Mesothelial cell of epicardium (in vitro differentiated cells): ENCODE results near the gene DACT2. TPM values are rescaled to one million over a fixed set of nuclear protein-coding genes. Genes with fewer than 3 reads are reported as not detected.

Source experiments
- DNase-seq, 2 experiments: peaks; one replicate each; pipeline ENCODE4 v3.0.0; 2021; ENCODE audit warnings: low spot score in 2 of 2; ENCODE audit not compliant: unreplicated experiment in 2 of 2
- H3K27ac Mint-ChIP-seq: 2 replicates; pipeline ENCODE4 v1.8.0; 2021; ENCODE audit warnings: mixed read lengths
- H3K27me3 Mint-ChIP-seq: 2 replicates; pipeline ENCODE4 v1.8.0; 2021; ENCODE audit warnings: low read depth, mixed read lengths
- H3K36me3 Mint-ChIP-seq: 2 replicates; pipeline ENCODE4 v1.8.0; 2021; ENCODE audit warnings: mixed read lengths
- H3K4me1 Mint-ChIP-seq: 2 replicates; pipeline ENCODE4 v1.8.0; 2021; ENCODE audit warnings: mixed read lengths
- H3K4me3 Mint-ChIP-seq: 2 replicates; pipeline ENCODE4 v1.8.0; 2021; ENCODE audit warnings: mild to moderate bottlenecking, moderate library complexity, mixed read lengths
- H3K9me3 Mint-ChIP-seq: 2 replicates; pipeline ENCODE4 v1.8.0; 2021; ENCODE audit warnings: mixed read lengths
- total RNA-seq: library from RNA; stranded (reverse); gene quantifications from 3 replicates; pipeline ENCODE4 v1.2.1, GENCODE V29; 2021
- TF ChIP-seq, protein P1 (sequence below): fragments of 200-600 bp; sonication (generic); IDR thresholded peaks from one replicate; pipeline ENCODE4 v1.5.0; 2021; ENCODE audit warnings: antibody characterized with exemption; ENCODE audit not compliant: unreplicated experiment

Gene DACT2
- total RNA-seq, 1 donor from 2014 or later, result 7.4 TPM

DNA sequence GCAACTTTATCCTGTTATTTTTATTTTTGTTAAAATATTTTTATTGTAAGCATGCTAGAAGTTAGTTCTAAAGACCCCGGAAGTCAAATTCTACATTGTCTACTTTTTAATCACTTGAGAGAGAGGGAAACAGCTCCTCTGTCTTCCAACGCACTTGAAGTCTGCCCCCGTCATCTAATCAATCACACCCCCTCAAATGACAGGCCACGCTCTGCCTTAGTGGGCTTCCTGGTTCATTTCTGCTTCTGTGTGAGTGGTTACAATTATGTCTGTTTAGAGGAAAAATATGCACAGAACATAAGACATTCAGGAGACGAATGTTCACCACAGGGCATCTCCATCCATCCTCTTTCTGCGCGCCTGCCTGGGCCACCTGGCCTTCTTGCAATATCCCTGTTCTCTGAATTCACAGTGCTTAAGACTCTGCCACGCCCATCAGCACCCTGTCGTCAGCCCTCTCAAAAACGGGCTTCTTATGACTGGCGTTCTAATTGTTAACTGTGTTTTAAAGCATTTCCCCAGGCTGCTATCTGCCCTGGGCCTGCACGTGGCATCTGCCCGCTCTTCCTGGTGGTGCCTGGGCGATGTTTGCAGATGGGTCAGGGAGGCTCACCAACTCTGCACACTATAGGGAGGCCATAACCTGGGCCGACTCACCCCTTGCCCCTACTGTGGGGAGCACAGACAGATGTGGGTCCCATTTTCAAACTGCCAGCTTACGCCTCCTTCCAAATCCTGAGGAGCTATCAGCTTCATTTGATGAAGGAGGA lies 15.4 kb downstream of the DACT2 start:
- Mint-ChIP-seq H3K4me1 (peaks cover 38% of the 10 kb centered on the region), H3K4me3 (no peak overlapping the region), H3K36me3 (peaks cover 10% of the 10 kb centered on the region), H3K27ac (no peak overlapping the region), H3K9me3 (no peaks in the 10 kb centered on the region), H3K27me3 (no peaks in the 10 kb centered on the region)
- TF ChIP-seq, protein P1, sequence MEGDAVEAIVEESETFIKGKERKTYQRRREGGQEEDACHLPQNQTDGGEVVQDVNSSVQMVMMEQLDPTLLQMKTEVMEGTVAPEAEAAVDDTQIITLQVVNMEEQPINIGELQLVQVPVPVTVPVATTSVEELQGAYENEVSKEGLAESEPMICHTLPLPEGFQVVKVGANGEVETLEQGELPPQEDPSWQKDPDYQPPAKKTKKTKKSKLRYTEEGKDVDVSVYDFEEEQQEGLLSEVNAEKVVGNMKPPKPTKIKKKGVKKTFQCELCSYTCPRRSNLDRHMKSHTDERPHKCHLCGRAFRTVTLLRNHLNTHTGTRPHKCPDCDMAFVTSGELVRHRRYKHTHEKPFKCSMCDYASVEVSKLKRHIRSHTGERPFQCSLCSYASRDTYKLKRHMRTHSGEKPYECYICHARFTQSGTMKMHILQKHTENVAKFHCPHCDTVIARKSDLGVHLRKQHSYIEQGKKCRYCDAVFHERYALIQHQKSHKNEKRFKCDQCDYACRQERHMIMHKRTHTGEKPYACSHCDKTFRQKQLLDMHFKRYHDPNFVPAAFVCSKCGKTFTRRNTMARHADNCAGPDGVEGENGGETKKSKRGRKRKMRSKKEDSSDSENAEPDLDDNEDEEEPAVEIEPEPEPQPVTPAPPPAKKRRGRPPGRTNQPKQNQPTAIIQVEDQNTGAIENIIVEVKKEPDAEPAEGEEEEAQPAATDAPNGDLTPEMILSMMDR, result no peak
- peak in 1 of 2 experiments; percentile 16 for DNase-seq

DNA sequence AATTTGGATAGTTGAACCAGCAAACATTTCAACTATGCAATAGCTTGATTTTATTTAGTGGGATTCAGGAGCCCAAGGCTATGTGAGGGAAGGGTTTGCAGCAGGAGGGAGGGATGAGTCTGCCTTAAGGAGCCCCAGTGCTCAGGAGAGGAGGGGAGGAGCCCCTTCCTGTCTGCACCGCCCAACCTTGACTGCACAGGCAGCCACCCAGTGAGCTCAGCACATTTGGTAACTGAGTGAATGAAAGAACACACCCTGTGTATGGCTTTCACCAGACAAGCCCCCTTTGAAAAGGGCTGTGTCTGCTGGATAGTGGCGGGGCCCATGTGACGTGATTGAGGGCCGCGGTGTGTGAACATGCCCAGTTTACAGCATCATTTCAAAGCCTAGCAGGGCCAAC lies 17.0 kb downstream of the DACT2 start:
- no peaks in the 10 kb centered on the region for H3K9me3 Mint-ChIP-seq
- H3K27ac Mint-ChIP-seq, result peak overlapping the region; percentile 3
- peaks cover 6% of the 10 kb centered on the region for H3K36me3 Mint-ChIP-seq
- peak in 1 of 2 experiments; percentile 39 for DNase-seq
- H3K4me3 Mint-ChIP-seq, result no peak overlapping the region
- TF ChIP-seq, protein P1, result no peak
- peaks cover 3% of the 10 kb centered on the region for H3K27me3 Mint-ChIP-seq
- peaks cover 38% of the 10 kb centered on the region for H3K4me1 Mint-ChIP-seq

DNA sequence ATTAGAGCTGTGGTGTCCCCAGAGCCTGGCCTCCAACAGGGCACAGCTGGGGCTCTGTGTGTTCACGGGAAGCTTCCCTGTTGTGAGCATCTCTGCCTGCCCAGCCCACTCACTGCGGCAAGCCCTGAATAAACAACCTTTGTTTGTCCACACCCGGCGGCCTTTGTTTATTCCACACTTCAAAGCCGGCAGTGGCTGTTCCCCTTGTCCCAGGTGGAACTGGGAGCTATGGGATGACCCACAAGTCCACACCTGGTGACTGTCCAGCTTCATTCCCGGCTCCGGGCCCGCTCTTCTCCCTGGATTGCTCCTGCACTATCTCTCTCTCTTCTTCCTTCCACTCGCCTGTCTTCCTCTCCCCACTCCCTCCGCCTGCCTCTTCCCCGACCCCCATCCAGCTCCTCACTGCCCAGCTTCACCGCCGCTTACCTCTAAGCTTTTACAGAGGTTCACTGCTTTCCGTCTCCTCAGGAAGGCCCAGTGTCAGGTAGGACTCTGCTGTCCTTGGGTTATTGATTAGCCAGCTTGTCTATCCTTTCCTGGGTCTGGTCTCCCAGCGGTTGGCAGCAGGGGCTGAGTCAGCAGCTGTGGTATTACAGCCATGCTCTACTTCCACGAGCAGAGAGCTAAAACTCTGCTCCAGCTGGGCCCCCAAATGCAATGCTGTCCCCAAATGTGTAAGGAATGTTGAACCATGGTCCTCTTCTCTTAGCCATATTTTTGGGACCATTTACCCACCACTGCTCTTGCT lies 17.8 kb downstream of the DACT2 start:
- TF ChIP-seq, protein P1, result no peak
- Mint-ChIP-seq H3K27me3 (peaks cover 3% of the 10 kb centered on the region), H3K4me1 (peaks cover 38% of the 10 kb centered on the region), H3K27ac (peak overlapping the region; percentile 3), H3K4me3 (no peak overlapping the region), H3K9me3 (no peaks in the 10 kb centered on the region), H3K36me3 (peaks cover 2% of the 10 kb centered on the region)
- peak in 1 of 2 experiments; percentile 38 for DNase-seq

DNA sequence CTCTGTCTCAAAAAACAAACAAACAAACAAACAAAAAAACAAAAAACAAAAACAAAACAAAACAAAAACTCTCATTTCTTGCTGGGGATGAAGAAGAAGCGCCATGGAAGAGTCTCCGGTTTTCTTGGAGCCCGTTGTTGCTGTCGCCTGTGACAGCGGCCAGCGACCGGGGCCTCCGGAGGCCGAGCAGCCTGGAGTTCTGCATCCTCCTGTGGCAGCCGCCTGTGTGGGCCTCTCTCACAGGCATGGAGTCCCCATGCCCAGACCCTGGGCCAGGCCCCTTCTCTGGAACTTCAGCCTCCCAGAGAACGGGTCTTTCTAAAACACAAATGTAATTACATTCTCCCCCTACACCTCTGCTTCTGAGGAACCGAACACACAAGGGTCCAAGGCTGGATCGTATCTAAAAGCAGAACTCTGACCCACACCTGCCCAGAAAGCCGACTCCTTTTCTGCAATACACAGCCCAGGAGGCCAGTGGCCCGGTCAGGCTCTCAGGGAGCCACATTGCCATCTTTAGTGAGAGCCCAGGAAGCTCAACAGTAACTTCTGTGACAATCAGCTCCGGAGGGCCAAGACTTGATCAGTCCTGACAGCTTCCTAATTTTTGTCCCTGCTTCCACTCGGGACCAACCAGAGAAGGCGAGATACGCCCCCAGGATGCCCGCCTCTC lies 18.5 kb downstream of the DACT2 start:
- Mint-ChIP-seq H3K36me3 (no peaks in the 10 kb centered on the region), H3K4me1 (peaks cover 38% of the 10 kb centered on the region), H3K9me3 (no peaks in the 10 kb centered on the region), H3K27ac (no peak overlapping the region), H3K27me3 (peaks cover 4% of the 10 kb centered on the region), H3K4me3 (no peak overlapping the region)
- TF ChIP-seq, protein P1, result no peak
- peak in 1 of 2 experiments; percentile 34 for DNase-seq

DNA sequence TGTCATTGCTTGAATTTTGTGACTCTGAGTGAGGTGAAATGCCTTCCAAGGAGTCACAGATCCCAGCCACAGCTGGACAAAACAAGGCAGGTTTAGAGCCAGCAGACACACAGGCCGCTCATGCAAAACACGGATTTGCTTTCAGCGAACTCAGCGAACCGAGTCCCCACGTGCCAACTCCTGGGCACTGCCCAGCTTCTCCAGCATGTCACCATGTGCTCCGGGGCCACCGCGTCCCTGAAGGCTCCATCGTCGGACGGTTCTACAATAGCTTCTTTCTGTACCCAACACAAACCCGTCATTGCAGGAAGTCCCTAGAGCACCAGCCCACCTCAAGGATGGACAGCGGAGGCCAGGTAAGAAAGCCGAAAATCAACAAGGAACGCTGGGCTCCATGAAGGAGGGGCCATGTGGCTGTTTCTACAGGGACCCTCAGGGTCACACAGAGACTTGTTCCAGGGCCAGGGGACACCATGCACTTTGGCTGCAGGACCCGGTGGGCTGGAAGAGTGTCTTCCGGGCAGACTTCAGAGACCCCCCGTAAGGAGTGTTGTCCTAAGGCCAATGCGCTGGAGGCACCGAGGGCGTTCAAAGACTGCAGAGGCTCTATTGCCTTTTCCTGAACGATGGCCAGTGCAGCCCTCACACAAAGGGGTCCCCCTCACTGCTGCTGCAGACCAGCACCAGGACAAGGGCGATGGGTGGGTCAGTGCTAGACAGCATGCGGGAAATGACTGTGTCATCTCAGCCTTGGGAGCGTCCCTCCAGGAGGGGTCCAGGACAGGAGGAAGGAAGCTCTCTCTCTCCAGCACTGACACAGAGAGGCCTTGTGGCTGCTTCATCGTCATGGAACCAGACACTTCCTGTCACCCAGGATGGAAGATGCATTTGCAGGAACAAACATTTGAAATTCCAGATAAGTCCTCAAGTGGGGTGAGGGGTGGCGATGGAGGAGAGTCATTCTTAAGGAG lies 19.8 kb downstream of the DACT2 start:
- Mint-ChIP-seq H3K27me3 (peaks cover 8% of the 10 kb centered on the region), H3K4me1 (peaks cover 27% of the 10 kb centered on the region), H3K36me3 (no peaks in the 10 kb centered on the region), H3K4me3 (no peak overlapping the region), H3K9me3 (no peaks in the 10 kb centered on the region), H3K27ac (no peak overlapping the region)
- no peak for DNase-seq
- TF ChIP-seq, protein P1, result no peak
